Esophagus squamous epithelium (tissue), 4 donors: Measurements from ENCODE around the gene FKBP15.

Source experiments
- POLR2A ChIP-seq, 4 donors: fragments of 450-650 bp; IDR thresholded peaks; one replicate each; pipeline ENCODE4 v1.6.1; 2017; ENCODE audit warnings: antibody characterized with exemption in 4 of 4, mild to moderate bottlenecking in 4 of 4, moderate library complexity in 3 of 4
- TF ChIP-seq, protein P1 (sequence below), 6 experiments: fragments of 450-650 bp in 4 of 6; fragments of 200-600 bp in 2 of 6; sonication (generic) in 2 of 6; IDR thresholded peaks; one replicate each; pipeline ENCODE4 v1.5.1; 2016 to 2019; ENCODE audit warnings: antibody characterized with exemption in 6 of 6, mild to moderate bottlenecking in 4 of 6, moderate library complexity in 4 of 6

DNA sequence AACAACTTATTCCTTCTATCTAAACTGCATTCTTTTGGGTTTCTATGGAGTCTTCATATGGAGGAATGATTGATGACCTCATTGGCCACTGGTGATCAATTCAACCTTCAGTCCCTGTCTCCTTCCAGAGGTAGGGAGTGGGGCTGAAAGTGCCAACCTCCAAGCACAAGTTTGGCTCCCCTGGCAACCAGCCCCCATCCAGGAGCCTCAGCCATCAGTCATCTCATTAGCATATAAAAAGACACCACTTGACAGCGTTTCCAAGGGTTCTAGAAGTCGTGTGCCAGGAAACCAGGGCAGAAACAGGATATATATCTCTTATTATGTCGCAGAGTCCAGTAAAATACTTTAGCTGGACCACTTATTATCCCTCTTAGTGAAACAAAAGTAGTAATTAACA lies 60.5 kb downstream of the FKBP15 start:
- TF ChIP-seq, protein P1, sequence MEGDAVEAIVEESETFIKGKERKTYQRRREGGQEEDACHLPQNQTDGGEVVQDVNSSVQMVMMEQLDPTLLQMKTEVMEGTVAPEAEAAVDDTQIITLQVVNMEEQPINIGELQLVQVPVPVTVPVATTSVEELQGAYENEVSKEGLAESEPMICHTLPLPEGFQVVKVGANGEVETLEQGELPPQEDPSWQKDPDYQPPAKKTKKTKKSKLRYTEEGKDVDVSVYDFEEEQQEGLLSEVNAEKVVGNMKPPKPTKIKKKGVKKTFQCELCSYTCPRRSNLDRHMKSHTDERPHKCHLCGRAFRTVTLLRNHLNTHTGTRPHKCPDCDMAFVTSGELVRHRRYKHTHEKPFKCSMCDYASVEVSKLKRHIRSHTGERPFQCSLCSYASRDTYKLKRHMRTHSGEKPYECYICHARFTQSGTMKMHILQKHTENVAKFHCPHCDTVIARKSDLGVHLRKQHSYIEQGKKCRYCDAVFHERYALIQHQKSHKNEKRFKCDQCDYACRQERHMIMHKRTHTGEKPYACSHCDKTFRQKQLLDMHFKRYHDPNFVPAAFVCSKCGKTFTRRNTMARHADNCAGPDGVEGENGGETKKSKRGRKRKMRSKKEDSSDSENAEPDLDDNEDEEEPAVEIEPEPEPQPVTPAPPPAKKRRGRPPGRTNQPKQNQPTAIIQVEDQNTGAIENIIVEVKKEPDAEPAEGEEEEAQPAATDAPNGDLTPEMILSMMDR (IDR thresholded peaks at IDR 0.05), result no peak
- TF ChIP-seq POLR2A (IDR thresholded peaks at IDR 0.05), result no peak
